HG03280 (cell line): ENCODE data around the gene MPC2.
"Not testable (repeated sequence)": the region's sequence is repeated elsewhere in the genome, so short reads cannot be mapped to it uniquely, and the experiment has no call there.

Source experiments
- ATAC-seq: cut with Tn5 transposase; IDR thresholded peaks from one replicate; pipeline ENCODE4 v1.9.1; 2021; ENCODE audit warnings: mild to moderate bottlenecking, moderate library complexity; ENCODE audit not compliant: unreplicated experiment

MPC2 gene

DNA sequence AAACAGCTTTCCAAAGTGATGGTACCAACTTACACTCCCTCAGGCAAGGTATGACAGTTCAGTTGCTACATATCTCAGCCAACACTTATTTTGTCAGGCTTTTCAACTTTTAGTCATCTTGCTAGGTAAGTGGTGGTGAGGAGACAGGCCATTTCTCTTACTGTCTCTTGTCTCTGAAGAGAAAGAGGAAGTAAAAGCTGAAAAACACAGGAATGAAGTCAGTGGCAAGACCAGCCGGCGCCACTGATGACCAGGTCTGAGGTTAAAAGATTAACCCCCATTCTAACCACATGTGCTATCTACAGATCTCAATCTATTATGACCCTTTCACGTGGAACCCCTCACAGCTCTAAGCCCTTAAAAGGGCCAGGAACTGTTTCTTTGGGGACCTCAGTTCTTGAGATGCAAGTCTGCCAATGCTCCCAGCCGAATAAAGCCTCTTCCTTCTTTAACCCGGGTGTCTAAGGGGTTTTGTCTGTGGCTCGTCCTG is 27.1 kb downstream of the MPC2 start:
- no peak for ATAC-seq

GRCh38 chr1:167905671-167906070 is 31.2 kb downstream of the MPC2 start:
- ATAC-seq, result no peak

DNA sequence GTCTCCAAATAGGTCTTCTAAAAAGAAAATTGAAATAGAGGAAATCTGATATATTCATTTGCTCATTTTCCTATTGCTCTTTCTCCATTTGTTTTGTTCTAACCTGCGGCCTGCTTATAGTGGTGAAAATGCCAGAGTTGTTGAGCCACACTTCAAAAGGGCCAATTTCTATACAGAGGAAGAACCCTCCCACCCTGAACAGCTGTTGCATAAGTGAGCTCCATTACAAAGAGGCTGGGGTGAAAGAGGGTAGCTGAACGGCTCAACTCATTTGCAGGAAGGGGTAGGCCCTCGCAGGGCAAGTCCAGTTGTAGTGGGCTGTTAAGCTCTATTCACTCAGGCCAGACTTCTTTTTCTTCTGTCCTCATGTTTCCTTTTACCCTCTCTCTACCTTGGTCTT is 31.7 kb downstream of the MPC2 start:
- no peak for ATAC-seq

DNA sequence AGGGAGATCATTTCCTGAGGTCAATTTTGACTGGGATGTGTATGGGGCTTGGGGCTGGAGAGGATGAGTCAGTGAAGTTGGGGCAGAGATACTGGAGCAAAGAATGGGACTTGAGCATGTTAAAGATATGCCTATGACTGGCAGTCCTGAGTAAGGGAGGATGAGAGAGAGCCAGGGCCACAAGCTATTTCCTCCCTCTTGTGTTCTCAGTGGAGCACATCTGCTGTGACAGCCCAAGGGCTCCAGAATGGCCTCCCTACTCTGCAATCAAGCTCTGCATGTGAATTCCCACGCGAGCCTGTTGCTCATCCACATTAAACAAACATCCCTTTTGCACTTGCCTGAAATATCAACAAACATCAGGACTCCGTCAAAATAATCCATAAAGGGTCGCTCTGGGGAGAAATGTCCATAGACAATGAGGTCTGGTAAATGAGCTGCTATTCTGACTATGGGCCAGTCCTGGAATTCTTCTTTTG is 32.2 kb downstream of the MPC2 start:
- ATAC-seq, result no peak

- ATAC-seq, result no peak
These were observed 36.0 kb downstream of the MPC2 start for GRCh38 chr1:167900907-167901306.

DNA sequence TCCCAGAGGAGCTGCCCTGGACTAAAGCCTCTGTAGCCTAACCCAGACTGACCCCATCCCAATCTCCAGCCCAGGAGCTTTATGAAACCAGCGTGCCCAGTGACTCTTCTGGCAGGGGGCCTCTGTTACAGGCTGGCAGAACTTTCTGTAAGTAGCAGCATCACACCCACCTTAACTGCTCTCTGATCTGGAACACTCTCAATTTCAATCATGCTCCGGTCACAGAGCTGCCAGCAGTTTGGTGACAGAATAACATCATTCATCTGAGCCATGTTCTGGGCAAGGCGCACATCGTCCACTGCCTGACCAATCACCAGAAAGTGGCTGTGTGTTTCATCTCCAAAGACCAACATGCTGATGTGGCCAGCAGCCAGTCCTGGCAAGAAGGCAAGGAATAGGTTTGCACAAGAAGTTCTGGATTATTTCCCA is 37.6 kb downstream of the MPC2 start:
- no peak for ATAC-seq

- ATAC-seq, result no peak
These were observed 38.2 kb downstream of the MPC2 start for GRCh38 chr1:167898578-167899222.

- ATAC-seq, result no peak
These were observed 43.1 kb downstream of the MPC2 start for GRCh38 chr1:167893798-167894197.

DNA sequence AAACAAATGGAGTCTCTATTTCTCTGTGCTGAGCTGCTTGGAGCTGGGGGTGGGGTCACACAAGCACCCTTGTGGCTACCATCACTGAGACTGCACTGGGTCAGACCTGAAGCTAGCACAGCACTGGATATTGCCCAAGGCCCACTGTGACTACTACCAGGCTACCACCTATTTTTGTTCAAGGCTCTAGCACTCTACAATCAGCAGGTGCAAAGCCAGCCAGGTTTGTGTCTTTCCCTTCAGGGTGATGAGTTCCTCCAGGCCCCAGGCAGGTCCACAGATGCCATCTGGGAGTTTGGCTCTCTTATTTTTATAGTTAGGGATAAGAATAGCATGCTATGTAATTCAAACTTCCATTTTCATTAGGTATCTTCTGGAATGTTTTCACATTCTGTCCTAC is 46.5 kb downstream of the MPC2 start:
- ATAC-seq, result no peak

- ATAC-seq, result not testable (repeated sequence)
These were observed 49.7 kb downstream of the MPC2 start for GRCh38 chr1:167887187-167887586.

DNA sequence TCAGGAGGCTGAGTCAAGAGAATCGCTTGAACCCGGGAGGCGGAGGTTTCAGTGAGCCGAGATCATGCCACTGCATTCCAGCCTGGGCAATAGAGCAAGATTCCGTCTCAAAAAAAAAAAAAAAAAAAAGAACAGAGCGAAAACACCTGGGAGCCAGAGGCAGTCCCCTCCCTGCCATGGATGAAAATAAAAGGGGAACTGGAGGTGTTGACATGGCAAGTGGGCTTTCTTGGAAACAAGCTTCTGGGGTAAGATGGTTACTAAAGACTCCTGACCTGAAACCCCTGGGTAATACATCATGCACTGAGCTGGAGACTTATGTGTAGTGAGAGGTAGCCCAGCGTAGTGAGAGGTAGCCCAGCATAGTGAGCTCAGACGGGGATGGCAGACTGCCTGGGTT is 54.5 kb downstream of the MPC2 start:
- ATAC-seq, result no peak

DNA sequence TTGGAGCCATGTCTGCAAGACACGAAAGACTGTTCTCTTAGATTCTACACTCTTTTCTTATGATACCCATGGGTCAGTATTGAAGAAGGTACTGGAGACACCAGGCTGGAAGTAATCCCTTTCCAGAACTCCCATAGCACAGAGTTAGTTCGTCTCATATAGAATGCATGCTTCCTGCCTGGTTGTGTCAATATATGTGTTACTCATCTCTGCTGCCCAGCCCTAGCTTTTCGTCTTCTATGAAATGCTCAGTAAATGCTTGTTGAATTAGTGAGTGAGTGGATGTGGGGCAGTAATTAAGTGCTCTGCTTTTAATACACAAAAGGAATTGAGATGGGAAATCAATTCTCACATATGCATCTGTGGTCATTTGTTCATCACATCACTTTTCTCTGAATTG is 55.1 kb downstream of the MPC2 start:
- ATAC-seq, result no peak

DNA sequence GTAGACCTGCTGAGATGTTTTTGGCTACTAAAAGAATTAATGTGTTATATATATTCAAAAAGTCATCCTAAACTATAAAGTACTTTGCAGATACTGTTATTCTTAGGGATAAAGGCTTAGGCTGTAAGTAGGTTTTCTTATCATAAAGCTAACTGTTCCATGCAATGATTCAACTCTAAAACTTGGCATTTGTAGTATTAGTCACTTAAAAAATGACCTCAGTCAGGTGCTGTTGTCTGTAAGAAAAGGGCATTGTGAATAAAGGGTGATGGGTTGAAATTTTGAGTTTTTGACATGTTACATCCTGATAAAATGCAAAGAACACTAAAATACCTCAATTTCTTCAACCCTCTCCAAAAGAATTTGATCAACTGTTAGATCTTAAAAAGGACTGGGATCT is 55.8 kb downstream of the MPC2 start:
- ATAC-seq, result no peak

DNA sequence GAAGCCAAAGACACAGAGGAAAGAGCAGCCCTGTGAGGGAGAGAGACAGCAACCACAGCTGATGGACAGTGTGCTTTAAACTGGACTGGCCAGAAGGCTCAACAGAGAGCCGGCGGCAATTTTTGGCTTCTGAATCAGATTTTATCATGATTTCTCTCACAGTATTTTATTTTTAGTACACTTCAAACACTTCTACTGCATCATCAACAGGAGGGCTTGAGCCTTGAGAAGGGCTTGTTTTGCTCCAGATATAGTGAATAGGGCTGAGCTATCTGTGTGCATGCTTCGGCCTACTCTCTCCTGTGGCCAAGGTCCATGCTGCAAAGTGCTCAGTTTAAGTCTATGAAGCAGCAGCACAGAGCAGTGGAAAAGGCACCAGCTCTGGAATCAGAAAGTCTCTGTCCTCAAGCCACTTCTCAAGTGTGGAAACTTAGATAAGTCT is 56.3 kb downstream of the MPC2 start:
- ATAC-seq, result no peak

DNA sequence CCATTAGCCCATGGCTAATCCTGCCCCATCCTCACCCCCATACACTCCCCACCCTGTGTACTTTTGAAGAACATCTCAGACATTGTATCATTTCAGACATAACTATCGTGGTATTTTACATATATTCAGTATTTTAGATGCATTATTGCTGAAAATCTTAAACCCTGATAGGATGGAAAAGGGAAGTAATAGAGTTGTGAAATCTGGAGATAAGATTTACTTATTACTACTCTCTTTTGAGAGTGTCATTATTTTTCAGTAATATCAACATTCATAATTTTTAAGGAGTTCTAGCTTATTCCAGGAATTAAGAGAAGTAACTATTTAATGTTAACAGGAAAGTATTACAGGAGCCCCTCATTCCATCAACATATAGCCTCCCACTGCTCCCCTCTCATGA is 57.4 kb downstream of the MPC2 start:
- no peak for ATAC-seq

- ATAC-seq, result no peak
These were observed 58.3 kb downstream of the MPC2 start for GRCh38 chr1:167878372-167879160.

DNA sequence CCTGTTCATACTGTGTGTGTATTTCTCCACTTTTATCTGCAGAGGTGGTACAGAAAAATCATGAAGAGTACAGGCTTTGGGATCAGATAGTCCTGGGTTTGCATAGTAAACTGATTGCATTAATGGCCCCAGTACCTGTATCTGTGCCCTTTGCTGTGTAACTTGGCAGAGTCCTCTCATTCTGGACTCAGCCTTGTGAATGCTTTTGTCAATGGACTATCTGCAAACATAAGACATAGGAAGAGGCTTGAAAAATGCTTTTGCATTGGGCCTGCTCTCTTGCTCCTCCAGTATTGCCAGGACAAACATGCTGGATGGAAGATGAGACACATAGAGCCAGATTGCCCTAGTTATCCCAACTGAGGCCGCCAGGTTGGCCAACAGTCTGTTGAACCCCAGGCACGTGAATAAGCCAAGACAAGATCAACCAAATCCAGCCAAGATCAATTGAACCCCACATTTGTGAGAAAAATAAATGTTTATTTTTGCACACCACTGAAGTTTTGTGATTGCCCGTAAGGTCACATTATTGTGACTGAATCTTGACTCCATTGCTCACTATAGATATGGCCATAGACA is 60.2 kb downstream of the MPC2 start:
- ATAC-seq, result no peak

GRCh38 chr1:167871331-167871730 is 65.5 kb downstream of the MPC2 start:
- no peak for ATAC-seq

GRCh38 chr1:167869157-167870001 is 67.5 kb downstream of the MPC2 start:
- ATAC-seq, result not testable (repeated sequence)

GRCh38 chr1:167866739-167867414 is 70.0 kb downstream of the MPC2 start:
- ATAC-seq, result not testable (repeated sequence)
